HG03469 (cell line): ENCODE measurements around the gene SUMO3.
"Not testable (repeated sequence)": the region's sequence is repeated elsewhere in the genome, so short reads cannot be mapped to it uniquely, and the experiment has no call there.

ENCODE experiments used
- ATAC-seq: cut with Tn5 transposase; IDR thresholded peaks from one replicate; pipeline ENCODE4 v1.9.1; 2021; ENCODE audit warnings: mild to moderate bottlenecking, moderate library complexity, moderate number of reproducible peaks; ENCODE audit not compliant: unreplicated experiment

The SUMO3 gene

DNA sequence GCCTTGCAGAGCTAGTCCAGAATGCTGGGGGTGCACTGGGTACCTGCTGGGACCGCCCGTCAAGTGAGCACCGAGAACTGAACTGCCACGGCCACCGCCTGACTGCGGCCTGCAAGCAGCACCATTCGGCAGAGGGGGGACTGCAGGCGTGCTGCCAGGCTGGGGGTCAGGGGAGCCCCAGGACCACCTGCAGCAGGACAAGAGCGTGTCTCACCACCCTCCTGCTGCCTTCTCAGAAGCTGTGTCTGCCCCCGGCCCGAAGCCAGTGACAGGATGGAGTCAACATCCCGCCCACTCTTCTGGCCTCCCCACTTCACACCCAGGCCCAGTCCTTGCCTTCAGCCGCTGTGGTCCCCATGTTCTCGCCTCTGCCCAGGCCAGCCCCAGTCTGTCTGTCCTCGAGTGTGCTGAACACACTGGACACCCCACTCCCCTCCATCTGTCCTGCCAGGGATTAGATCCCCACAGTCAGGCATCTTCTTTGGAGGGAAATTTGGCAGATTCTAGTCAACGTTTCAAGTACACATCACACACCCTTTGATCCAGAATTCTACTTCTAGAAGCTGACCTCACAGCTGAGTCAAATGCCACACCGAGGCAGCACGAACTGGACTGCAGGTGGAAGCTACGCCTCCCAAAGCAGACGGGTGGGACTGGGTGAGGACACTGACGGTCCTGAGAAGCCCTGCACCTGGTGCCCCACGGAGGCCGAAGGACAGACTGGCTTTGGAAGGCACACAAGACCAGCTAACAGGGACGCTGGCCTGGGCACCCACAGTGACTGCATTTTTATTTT is 29.6 kb upstream of the SUMO3 start:
- ATAC-seq: no peak

DNA sequence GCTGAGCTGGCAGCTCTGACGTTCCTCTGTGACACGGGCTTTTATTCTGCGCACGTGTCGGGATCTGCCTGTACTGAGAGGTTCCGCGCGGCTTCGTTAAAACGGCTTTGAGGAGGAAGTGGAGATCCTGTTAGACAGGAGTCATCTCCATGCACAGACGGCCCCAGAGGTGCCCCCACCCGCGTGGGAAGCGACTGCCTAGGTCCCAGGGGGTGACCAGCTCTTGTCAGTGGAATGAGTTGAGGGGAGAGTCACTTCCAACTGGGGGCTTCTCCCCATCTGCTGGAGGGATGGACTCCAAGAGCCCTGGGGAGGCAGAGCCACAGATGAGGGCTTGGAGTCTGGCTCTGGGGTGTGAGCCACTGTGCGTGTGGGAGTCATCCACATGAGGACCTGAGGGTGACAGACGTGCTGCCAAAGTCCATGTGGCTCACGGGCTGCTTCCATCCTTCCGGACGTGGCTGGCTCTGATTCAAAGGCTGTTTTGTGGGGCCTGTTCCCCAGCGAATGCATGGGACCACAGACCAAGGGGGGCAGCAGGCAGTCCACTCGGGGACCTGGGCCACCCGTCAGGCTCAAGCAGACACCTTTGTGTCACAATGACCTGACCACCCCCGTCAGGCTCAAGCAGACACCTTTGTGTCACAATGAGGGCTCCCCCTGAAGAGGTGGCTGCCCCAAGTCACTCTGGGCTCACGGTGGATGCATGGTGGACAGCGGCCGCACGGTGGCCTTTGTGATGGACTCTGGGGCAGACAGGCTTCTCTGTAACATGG is 28.8 kb upstream of the SUMO3 start:
- ATAC-seq: no peak

DNA sequence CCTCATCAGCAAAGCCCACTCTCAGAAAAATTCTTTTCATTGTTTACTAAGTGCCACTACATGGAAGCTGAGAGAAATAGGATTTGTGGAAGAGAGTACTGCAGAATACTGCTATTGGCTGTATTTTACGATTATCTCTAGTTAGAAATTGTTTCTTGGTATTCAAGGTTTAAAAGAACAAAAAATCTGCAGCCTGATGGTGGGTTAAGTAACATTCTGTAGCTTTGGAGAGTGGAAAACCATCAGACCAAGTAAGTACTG is 28.3 kb upstream of the SUMO3 start:
- ATAC-seq: no peak

DNA sequence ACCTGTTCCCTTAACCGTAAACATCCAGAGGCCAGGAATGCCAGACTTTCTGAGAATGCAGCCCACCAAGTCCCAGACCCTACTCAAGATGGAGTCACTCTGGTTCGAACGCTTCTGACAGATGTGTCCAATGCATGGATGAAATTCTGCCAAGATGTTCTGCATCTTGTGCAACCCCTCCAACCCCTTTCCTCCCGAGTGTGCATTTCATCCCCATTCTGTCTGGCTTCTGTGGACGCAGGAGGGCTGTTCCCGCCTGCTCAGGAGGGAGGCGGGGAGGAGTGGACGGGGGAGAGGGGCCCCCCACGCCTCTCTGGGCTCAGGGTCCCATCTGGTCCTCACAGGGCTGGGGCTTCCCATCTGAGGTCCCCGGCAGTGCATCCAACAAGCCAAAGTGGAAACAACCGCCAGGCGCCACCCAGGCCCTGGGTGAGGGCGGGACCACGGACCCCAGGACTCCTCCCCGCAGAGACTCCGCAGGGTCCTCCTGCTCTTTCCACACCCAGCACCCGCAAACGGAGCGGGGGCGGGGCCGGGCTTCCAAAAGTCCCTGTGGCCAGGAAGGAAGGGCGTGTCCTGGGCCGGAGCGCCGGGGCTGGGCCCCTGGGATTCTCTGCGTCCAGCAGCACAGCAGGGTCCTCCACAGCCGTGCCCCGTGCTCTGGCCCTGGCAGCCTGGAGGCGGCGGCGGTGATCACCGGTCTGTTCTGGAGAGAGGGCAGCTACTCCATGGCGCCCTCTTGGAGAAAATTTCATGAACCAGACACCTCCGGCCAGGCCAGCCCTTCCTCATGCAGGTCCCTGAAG is 27.8 kb upstream of the SUMO3 start:
- ATAC-seq: no peak

DNA sequence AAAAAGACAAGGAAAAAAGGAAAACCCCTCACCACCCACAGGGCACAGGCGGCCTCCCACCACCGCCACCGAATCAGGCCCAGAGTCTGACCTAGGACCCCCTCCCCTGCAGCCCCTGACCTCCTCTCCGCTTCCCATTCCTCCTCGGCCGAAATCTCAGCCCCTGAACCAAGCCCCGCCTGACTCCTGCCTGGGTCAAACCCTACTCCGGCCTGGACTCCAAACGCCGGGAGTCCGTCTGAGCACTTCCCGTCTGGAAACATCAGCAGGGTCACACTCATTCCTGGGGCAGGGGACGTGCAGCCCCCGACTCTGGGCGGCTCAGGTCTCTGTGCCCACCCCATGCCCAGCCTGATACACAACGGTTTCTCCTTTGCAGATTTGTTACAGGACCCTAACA is 26.4 kb upstream of the SUMO3 start:
- ATAC-seq: no peak

DNA sequence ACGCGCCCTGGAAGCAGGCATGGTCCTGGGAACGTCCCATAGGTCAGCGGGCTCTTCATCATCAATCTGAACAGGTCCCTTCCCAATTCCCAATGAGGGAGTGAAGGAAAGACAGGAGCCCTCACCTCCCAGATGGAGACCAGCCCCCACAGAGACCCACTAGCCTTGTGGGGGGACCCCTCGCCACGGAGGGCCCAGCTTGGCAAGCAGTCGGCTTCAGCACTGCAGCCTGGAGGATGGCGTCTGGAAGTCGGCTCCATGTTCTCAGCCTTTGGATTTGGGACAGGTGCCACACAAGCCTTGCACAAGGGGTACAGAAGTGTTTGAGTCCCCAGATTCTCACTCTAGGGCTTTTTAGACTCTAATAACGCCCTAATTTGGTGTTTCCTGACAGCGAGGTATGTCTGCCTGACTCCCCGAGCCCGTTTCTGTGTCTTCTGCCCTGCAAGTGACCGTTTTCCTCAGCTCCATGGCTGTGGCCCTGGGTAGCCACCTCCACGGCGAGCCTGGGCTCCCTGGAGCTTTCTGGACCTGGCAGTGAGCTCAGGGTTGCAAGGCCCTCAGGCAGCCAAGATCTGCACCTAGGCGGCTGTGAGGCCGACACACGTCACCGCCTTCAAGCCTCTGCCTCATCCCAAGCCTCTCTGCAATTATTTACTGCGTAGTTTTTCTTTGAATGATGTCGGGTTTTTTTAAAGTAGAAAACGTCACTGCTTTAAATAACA is 25.0 kb upstream of the SUMO3 start:
- no peak for ATAC-seq

DNA sequence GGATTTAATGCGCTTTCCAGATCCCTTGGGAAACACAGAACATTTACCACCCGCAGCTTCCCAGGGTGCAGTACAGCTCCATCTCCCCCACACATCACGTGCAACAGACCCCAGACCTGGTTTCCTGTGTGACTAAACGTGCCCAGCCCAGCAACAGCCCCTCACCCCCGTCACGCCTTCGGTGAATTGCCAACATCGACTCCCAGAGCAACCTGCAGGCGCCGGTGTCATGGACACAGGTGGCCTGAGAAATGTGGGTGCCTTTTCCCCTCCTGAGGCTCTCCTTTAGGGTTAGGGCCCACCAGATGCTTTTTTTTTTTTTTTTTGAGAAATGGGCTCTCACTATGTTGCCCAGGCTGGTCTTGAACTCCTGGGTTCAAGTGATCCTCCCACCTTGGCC is 24.2 kb upstream of the SUMO3 start:
- no peak for ATAC-seq

DNA sequence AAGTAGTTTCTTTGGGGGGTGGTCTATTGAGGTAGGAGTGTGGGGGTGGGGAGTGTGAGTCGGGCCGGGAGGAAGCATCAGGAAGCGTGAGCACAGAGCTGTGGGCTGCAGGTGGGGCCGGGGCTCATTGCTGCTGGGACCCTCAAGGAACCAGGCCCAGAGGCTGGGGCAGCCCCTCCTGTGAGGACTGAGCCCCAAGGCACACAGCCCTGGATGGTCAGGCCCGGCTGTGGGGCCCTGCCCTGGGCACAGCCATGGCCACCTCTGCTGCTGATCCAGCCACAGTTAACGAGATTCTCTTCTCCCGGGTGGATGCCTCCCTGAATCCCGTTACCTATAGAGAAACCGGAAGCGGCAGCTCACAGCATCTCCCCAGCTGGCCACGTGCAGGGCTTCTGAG is 22.9 kb upstream of the SUMO3 start:
- no peak for ATAC-seq

DNA sequence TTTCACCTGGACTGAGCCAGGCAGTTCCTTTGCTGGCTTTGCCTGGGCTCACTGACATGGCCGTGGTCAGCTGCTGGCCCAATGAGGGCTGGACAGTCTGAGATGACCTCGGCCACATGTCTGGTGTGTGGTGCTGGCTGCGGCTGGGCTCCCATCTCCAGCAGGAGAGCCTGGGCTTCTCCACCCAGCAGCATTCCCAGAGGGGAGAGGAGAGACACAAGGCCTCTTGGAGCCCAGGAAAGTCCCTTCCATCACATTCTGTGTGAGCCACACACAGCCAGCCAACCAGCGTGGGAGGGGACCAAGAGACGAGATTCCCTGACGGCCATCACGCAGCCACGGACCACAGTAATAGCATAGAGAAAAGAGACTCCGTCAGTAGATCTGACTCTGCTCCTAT is 21.1 kb upstream of the SUMO3 start:
- no peak for ATAC-seq

DNA sequence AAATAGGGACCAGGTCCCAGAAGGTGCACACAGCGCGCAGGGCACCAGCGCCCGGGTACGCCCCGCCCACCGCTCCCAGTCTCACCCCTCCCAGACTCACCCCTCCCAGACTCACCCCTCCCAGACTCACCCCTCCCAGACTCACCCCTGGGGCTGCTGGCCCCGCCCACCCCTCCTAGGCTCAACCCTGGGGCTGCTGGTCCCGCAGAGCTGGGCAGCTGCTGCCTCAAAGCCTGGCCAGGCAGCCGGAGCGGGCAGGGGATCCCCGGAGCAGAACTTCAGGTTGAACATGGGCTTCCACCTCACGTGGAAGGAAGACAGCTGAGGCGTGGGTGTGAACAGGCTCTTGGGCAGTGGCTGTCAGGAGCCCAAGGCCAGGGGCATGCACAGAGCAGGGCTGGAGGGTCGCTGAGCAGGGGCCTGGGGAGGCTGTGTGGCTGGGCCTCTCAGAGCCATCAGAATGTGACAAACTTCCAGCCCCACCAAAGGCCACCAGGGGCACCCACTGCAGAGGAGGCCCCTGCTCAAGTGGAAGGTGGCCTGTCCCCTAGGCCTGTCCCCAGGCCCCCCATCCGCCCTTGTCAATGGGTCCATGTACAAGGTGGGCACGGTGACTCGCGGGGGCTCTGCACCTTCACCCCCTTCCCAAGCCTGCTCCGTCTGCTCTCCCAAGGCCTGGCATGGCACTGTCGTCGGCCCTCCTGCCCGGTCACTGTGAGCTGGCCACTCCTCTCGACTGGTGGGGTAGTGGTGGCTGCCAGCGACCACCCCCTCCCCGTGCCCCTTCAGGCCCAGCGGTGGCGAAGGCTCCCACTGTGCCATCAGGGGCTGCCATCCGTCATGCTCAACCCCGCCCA is 20.4 kb upstream of the SUMO3 start:
- no peak for ATAC-seq

DNA sequence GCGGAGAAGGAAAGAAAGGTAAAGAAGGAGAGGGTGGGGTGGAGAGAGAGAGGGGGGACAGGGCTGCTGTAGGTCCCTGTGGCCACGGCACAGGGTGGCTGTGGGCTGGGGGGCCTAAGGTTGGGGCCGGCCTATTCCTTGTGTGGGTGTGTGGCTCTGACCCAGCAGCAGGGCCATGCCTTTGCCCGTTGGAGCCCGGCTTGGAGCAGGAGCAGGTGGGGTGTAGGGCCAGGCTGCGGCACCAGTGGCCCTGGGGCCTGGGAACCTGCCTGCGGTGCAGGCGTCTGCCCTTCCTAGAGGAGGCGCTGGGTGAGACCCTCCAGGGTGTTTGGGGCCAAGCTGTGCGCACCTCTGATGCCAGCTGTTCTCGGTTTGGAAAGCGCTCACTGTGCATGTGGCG is 19.7 kb upstream of the SUMO3 start:
- no peak for ATAC-seq

DNA sequence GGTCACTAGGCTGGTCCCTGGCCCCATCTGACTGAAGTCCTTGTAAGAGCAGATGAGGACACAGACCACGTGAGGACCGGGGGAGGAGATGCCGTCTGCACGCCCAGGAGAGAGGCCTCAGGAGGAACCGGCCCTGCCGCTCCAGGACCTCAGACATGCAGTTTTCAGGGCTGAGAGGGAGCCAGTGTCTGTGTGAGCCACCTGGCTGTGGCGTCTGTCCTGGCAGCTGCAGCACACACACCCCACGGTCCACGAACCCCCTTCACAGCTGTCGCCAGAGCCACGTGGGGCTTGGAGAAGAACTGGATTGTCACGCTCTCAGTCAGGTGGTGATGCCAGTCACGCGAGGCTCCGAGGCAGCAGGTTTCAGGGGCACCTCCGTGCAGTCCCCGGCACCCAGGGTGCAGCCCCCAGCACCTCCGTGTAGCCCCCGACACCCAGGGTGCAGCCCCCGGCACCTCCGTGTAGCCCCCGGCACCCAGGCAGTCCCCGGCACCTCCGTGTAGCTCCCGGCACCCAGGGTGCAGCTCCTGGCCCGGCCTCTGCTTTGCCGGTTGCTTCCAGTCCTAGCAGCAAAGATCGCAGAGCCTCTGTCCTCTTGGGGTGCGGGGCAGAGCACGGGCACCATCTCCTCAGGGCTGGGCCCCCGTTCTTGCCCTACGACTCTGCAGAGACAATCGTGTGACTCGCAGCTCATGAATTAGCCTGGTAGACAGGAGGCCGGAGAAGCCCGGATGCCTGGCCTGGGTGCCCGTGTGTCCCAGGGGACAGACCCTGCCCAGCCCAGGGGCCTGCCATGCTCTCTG is 19.0 kb upstream of the SUMO3 start:
- ATAC-seq: no peak

DNA sequence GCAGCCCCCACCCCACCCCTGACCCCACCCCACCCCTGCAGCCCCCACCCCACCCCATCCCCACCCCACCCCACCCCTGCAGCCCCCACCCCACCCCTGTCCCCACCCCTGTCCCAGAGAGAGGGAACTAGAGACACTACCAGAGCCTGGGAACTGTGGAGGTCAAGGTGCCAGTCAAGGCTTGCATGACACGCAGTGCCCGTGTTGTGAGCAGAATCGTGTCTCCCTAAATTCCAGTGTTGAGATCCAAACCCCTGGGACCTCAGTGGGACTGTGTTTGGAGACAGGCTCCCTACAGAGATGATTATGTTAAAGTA is 18.4 kb upstream of the SUMO3 start:
- no peak for ATAC-seq

DNA sequence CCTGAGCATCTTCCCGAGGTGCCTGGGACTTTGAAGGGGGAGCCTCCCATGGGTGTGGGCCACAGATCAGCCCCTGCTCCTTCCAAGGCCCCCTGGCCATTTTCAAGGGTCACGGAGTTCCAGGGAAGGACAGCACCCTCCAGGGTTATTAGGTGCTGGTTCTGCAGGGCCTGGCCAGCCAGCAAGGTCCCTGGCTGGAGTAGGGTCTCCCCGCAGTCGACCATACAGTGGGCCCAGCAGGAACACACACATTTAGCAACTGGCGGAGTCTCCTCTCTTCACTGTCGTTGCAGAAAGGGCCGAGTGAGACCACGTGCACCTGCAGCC is 17.7 kb upstream of the SUMO3 start:
- ATAC-seq: no peak

DNA sequence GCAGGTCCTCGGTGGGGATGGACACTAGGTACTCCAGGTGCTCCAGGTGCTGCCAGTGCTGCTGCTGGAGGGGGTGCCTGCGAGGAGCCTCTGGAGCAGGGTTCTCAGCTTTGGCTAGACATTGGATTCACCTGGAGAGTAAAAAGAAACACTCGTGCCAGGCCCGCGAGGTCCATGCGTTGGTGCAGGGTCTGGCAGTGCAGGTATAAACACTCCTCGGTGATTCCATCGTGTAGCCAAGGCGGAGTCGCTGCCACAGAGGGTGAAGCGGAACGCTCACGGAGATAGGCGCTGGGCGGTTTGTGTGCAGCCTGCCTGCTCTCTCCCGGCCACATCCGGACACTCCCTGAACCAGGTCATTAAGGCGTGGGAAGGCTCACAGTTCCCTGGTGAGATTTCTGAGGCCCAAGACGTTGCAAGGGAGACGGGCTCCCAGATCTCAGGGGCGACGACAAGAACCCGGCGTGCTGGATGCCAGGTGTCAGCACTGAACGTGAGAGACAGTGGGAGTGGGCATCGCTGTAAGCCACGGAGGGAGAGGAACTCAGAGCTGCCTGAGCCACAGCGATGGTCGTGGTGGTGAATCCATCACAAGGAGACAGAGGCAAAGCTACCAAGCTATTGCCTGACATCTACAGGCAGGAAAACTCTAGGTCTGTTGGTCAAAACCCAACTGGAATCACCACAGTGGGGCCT is 17.2 kb upstream of the SUMO3 start:
- ATAC-seq: no peak

DNA sequence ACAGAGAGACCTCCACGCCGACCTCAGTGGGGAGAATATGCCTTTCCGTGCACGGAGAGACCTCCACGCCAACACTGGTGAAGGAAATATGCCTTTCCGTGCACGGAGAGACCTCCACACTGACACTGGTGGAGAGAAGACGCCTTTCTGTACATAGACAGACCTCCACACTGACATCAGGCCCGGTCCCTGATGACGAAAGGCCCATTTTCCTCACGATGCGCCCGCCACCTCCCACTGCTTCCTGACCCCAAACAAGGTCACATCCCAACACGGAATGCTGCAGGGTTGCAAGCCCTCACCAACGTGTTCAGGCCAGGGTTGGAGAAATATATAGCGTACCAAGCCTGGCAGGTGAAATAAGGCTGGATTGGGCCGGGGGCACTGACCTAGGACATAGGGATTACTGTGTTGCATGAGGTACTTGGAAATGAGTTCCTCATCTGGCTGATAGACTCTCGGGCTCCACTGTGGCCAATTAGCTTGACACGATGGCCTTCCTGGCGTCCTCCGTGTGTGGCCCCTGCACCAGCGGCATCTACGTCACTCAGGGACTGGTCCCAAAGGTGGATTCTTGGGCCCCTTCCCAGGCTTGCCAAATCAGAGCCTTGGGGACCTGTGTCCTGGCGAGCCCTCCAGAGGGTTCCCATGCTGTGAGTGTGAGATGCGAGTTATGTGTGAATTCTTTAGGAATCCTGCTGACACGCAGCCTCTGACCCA is 16.5 kb upstream of the SUMO3 start:
- ATAC-seq: no peak

DNA sequence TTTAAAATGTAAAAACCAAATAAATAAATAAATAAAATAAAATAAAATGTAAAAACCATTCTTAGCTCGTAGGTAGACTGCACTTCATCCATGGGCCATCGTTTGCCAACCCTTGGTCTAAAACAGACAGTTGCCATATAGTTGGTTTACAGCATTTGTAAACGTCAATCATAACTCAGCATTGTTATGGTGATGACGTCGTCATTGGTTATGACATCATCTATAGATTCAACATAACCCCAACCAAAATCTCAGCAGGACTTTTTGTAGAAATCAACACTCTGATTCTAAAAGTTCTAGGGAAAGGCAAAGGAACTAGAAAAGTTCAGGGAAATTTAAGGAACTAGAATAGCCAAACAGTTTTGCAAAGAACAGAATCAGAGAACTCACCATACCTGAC is 15.8 kb upstream of the SUMO3 start:
- ATAC-seq: no peak

DNA sequence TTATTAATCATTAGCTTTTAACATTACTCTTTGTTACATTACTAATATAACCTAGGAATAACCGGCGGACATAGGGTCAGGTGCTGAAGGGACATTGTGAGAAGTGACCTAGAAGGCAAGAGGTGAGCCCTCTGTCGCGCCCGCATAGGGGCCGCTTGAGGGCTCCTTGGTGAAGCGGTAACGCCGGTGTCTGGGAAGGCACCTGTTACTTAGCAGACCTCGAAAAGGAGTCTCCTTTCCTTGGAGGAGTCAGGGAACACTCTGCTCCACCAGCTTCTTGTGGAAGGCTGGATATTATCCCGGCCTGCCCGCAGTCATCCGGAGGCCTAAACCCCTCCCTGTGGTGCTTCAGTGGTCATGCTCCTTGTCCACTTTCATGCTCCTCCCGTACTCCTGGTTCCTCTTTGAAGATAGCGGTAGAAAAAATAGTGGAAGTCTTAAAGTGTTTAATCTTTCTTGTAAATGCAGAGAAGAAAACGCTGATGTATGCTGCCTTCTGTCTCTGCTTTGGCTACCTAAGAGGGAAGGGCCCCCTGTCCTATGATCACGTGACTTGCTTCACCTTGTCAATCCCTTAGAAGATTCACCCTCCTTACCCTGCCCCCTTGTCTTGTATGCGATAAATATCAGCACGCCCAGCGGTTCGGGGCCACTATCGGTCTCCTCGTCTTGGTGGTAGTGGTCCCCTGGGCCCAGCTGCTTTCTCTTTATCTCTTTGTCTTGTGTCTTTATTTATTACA is 14.8 kb upstream of the SUMO3 start:
- not testable (repeated sequence) for ATAC-seq
